Endometrial microvascular endothelial cells (primary cell): Measurements from ENCODE around the gene ANKRD61. TPM values are rescaled to one million over a fixed set of nuclear protein-coding genes. Genes with fewer than 3 reads are reported as not detected.
"Not testable (repeated sequence)": the region's sequence is repeated elsewhere in the genome, so short reads cannot be mapped to it uniquely, and the experiment has no call there.

Experiments
- in situ Hi-C: cut with HindIII; loops from 2 replicates; pipeline ENCODE4 v1.10.0; 2017; ENCODE audit warnings: low sequenced_read_pairs, low pct_unique_long_range_greater_than_20kb; ENCODE audit errors: inconsistent ontology term
- total RNA-seq: library from RNA; depleted of rRNA; stranded (reverse); fragments of >200 nt; gene quantifications from one replicate; pipeline ENCODE4 v1.2.3, GENCODE V29; 2015; ENCODE audit errors: inconsistent ontology term

Gene ANKRD61
- total RNA-seq, 1 donor from 2014 or later: not detected

DNA sequence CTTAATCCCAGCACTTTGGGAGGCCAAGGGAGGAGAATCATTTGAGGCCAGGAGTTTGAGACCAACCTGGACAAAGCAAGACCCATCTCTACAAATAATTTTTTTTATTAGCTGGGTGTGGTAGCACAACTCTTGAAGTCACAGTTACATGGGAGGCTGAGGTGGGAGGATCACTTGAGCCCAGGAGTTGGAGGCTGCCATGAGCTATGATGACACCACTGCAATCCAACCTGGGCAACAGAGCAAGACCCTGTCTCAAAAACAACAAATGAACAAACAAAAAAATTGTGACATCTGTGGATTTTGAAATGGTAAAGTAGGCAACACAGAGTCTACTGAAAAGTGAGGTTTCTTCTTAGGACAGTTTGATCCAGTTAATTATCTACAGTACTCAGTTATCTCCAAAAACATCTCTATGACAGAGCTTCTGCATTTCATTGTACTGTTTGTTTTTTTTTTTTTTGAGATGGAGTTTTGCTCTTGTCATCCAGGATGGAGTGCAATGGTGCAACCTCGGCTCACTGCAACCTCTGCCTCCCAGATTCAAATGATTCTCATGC is 3.3 kb upstream of the ANKRD61 start:
- in situ Hi-C loops: no loop called here

DNA sequence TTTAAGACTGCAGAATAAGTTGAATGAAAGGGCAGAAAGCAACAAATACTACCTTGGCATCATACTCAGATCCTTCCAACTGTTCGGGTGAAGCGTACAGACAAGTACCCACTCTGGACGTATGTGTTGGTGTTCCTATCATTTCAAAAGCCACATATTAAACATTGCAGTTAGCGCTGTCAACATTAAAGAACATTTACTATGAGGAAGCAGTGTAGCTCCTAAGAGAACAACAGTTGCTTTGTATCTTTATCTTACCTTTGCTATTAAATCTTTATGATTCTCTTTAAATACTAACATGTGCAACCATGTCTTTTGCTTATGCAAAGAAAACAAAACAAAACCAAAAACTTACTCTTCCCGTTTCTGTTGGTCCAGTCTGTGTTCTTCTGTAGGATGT is 2.6 kb upstream of the ANKRD61 start:
- in situ Hi-C loops: no loop called here

DNA sequence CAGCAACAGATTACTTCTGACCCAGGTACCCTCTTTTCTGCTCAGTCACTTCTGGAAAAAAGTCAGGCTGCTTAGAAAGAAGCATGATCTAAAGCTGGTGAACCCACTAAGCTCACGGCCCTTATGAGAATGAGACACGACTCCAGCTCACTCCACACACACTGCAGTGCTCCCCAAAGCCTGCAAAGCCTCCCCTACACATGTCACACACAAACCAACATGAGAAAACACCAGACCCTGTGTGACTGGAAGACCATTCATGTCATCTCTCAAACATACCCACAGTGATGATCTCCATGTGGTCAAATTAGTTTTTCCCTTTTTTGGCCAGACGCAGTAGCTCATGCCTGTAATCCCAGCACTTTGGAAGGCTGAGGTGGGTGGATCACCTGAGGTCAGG is 391 bp downstream of the ANKRD61 start:
- in situ Hi-C loops: no loop called here

DNA sequence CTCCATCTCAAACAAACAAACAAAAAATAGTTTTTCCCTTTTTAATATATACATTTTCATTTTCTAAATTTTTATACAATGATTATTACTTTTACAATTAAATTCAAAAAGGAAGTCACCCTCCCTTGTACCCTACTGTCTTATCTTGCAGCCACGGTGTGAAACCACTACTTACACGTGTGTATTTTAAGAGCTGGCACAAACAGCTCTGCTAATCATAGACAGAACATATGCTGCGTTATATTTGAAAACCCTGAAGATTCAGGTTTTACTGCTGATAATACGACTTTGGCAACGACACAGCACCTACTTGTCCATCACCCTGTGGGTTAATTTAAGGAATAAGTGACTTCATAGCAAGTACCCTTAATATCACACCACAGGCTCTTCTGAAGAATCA is 991 bp downstream of the ANKRD61 start:
- in situ Hi-C loops: no loop called here

DNA sequence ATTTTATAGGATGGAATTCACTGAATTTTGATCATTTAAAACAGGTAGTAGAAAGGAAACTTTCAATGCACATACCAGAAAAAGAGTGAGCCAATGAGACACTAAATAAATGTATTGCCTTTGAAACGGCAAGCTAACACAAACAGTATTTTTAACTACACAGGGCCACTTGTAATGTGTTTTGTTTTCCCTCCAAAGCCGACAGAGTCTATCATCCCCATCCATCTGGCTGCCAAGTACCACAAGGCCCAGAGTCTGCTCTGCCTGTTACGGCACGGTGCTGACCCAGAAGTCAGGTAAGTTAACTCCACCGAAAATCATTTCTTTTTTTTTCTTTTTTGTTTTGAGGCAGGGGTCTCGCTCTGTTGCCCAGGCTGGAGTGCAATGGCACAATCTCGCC is 1.5 kb downstream of the ANKRD61 start:
- in situ Hi-C loops: no loop called here

DNA sequence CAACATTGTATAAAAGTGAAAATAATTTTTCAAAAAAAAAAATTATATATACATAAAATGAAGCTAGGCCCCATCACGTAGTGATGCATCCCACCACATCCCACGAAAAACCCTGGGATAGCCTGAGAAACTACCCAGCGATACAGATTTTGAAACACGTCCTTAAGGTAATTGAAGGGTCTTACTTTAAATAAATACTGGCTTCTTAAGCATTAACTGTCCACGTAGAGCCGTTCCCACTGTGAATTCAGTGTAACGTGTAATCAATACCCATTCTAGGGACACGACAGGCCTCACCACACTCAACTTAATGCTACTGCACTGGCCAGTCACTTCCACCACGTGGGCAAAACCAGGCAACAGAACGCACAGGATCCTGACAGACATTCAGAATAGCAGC is 4.0 kb downstream of the ANKRD61 start:
- in situ Hi-C loops: no loop called here

DNA sequence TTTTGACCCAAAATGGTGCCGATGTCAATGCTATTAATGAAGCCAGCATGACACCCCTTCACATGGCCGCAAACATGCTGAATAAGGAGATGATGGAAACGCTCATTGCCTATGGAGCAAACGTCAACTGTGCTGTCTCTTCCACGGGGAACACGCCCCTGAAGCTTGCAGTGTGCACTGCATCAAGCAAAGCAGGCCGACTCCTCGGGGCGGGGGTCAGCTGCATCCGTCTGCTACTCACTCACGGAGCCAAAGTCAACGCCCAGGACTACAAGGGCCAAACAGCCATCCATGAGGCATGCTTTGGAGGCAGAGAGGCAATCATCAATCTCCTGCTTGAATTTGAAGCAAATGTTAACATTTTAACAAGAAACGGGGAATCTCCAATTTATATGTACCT is 4.5 kb downstream of the ANKRD61 start:
- in situ Hi-C loops: no loop called here

DNA sequence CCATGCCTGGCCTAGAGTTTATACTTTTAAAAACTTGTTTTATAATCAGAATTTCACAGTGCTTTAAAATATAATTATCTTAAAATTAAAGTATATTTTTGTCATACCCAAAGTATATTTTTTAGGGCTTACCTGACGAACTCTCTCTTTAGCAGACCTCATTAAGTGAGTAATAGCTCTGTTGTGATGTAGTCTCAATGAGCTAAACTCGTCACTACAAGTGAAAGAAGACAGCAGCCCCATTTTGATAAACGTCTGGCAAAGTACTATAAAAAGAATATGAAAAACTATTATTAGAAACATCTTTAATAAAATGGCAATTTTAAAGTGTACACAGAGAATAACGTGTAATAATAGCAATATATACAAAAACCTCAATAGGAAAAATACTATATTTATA is 18.6 kb downstream of the ANKRD61 start:
- in situ Hi-C loops: no loop called here

DNA sequence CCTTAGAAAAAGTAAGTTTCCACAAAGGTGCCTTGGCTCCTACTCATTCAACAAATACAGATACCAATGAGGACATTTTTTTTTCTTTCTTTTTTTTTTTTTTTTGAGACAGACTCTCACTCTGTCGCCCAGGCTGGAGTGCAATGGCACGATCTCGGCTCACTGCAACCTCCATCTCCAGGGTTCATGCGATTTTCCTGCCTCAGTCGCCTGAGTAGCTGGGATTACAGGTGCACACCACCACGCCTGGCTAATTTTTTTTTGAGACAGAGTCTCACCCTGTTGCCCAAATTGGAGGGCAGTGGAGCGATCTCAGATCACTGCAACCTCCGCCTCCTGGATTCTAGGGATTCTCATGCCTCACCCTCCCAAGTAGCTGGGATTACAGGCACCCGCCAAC is 20.0 kb downstream of the ANKRD61 start:
- in situ Hi-C loops: not testable (repeated sequence)

DNA sequence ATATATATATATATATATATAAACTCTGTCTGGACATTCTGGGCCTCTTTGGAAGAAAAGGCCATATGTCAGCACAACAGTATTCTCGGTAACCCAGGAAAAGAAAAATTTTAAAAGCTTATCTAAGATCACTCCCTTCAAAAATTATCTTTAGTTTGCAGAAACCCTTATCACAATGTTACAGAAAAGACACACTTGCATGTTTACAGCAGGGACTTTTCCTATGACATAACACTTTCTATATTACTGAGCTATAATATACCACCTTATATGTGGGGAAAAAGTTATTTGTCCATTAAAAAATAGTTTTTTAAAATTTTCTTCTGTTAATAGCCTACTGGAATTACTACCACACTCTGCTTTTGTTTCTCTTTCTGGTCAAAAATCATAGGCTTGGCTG is 25.4 kb downstream of the ANKRD61 start:
- in situ Hi-C loops: no loop called here

DNA sequence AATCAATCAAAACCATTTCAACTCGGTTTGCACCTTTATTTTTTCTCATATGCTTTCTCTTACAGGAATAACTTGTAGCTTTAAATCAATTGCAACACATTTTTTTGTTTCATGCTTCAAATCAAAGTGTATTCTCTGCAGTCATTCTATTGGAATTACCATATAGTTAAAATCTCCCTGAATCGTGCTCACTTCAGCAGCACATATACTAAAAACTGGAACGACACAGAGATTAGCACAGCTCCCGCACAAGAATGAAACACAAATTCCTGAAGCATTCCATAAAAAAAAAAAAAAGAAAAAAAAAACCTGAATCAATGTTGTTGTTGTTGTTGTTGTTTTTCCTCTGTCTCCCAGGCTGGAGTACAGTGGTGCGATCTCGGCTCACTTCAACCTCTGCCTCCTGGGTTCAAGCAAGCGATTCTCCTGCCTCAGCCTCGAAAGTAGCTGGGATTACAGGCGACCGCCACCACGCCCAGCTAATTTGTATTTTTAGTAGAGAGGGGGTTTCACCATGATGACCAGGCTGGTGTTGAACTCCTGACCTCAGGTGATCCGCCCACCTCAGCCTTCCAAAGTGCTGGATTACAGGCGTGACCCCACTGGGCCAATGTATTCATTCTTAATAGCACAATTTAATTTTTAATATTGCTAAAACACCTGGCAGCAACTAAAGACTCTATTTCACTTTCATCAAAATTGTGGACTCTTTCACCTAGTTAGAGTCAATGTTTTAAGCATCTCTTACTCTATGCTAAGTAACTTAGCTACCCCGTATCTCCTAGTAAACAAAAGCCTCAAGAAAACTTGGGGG is 26.3 kb downstream of the ANKRD61 start:
- in situ Hi-C loops: no loop called here

DNA sequence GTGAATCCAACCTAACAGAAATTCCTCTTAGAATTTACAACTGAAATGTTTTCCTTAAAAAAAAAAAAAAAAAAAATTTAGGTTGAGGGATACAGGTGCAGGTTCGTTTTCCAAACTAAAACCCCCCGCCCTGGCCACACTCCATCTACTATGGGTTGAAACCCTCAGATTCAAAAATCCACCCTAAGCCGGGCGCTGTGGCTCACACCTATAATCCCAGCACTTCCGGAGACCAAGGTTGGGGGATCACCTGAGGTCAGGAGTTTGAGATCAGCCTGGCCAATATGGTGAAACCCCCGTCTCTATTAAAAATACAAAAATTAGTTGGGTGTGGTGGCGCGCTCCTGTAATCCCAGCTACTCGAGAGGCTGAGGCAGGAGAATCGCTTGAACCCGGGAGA is 28.8 kb downstream of the ANKRD61 start:
- in situ Hi-C loops: not testable (repeated sequence)

DNA sequence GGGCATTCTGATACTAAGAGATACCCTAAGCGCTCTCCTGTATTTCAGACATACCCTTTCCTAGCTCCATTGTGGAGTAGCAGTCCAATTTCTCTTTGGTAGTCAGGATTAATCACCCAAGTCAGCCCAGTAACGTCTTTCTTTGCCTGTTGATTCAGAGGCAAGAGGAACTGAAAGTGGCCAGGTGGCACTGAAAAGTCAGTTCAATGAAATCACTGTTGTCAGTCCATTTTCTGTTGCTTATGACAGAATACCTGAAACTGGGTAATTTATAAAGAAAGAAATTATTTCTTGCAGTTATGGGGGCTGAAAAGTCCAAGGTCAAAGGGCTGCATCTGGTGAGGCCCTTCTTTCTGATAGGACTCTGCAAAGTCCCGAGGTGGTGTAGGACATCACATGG is 40.2 kb downstream of the ANKRD61 start:
- in situ Hi-C loops: no loop called here

DNA sequence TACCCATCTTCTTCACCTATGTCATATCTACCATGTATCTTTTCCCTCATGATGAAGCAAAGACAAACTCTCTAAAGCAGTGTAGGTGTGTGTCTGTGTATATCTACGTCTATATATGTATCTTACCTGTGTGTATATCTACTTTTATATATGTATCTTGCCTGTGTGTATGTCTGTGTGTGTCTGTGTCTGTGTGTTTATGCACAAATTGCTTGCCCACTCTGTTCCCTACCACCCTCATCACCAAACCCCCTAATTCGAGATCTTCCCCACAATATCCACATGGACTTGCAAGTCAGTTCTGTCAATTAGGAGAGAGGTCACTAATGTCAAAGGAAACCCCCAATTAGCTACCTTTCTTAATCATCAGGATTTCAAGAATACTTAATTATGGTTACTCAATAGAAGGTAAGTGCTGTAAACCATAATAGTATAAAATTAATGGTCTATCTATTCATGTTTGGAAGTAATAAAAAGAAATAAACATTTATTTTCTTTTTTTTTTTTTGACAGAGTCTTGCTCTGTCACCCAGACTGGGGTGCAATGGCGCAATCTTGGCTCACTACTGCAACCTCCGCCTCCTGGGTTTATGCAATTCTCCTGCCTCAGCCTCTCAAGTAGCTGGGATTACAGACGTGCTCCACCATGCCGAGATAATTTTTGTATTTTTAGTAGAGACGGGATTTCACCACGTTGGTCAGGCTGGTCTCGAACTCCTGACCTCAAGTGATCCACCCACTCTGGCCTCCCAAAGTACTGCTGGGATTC is 43.6 kb downstream of the ANKRD61 start:
- in situ Hi-C loops: no loop called here

DNA sequence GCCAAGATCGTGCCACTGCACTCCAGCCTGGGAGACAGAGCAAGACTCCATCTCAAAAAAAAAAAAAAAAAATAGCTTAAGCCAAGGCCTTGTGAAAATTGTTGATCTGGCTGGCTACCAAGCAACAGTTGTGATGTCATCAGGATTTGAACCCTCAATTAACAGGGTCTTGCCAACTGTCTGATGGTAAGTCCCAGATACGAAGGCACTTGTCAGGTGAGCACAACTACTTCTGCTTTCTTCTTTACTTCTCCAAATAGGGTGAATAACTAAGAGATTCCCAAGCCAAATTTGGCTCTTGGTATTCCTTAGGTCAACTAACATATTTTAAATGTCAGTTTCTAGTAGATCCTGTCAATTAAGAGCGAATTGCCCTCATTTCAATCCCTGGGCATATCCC is 47.4 kb downstream of the ANKRD61 start:
- in situ Hi-C loops: no loop called here

DNA sequence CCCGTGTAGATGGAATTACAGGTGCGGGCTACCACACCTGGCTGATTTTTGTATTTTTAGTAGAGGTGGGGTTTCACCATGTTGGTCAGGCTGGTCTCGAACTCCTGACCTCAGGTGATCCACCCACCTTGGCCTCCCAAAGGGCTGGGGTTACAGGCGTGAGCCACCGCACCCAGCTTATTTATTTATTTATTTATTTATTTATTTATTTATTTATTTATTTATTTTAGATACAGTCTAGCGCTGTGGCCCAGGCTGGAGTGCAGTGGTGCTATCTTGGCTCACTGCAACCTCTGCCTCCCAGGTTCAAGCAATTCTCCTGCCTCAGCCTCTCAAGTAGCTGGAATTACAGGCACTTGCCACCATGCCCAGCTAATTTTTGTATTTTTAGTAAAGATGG is 51.9 kb downstream of the ANKRD61 start:
- in situ Hi-C loops: not testable (repeated sequence)
